ENCODE results near the gene CRACR2A. TPM values are rescaled to one million over a fixed set of nuclear protein-coding genes. Genes with fewer than 3 reads are reported as not detected.

Gene CRACR2A
- total and polyA plus RNA-seq, 2 of the 8 experiments (the other 6 are each of a cell fraction or from before 2014, with no cell fraction given): 0.85 to 3.2 TPM

DNA sequence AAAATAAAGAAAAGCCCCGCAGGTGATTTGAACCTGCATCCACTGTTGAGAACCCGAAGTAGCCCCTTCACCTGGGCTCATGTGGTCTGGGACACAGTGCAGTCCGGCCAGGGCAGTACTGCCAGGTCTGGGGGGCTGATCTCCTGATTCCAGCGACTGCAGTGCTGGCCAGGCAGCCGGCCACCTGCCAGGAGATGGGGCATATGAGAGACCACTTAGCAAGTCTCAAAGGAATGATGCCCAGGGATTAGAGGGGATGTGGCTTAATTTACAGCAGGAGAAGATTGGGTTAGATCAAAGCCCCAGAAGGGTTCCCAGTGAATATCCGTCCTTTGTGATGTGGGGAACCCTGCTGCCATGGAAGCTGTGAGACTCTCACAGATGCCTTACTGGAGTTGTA is 148.6 kb downstream of the CRACR2A start:
- no peak overlapping the region for H3K27ac ChIP-seq (ENCODE audit: low read depth, low read length)
- no peak for DNase-seq (ENCODE audit: low read depth in 1 of 2, low spot score in 2 of 2)

More for the DNA sequence above, 148.6 kb downstream of the CRACR2A start:
- peaks cover 0 to 7% (median 2%) of the 10 kb centered on the region in 4 experiments; a peak in 4 of 7 replicates for H3K27me3 ChIP-seq (replicated peaks in 1 of 4; ENCODE audit: control insufficient read depth in 3 of 4, extremely low read depth in 1 of 4, insufficient read depth in 3 of 4, low read length in 3 of 4)
- ChIA-PET CTCF (ENCODE audit: partially characterized antibody) (interaction anchor here (0.6 kb wide), 1 partner anchor 117 kb away, joined by 4 read pairs; no protein-coding TSS in a partner anchor), POLR2A (ENCODE audit: partially characterized antibody) (interaction anchor here (1.4 kb wide), 1 partner anchor 50 kb away, joined by 3 read pairs; no protein-coding TSS in a partner anchor)
- H3K14ac ChIP-seq (ENCODE audit: insufficient read length): no peak overlapping the region
- H4K20me1 ChIP-seq (replicated peaks in 1 of 2; ENCODE audit: control insufficient read depth in 1 of 2, insufficient read depth in 2 of 2, low read length in 2 of 2): no peaks in the 10 kb centered on the region
- H3K9me3 ChIP-seq (ENCODE audit: insufficient read depth in 2 of 2, low read depth in 1 of 2, low read length in 1 of 2): no peaks in the 10 kb centered on the region
- H3K18ac ChIP-seq (ENCODE audit: extremely low read depth, low read length): peak overlapping the region; percentile 26; the same call in 1 of the 2 replicates
- no peak overlapping the region for H4K8ac ChIP-seq (ENCODE audit: extremely low read depth, insufficient read depth, low read length)
- no peak overlapping the region for H3K4ac ChIP-seq (replicated peaks; ENCODE audit: insufficient read length, low read depth, low read length)
- H2BK20ac ChIP-seq (ENCODE audit: low read length): peak overlapping the region; percentile 28; the same call in 1 of the 2 replicates
- H4K5ac ChIP-seq (ENCODE audit: insufficient read length, low read depth, low read length): no peak overlapping the region
- no peak for FAIRE-seq
- H3K9ac ChIP-seq (replicated peaks in 1 of 4; ENCODE audit: extremely low read depth in 1 of 4, low read depth in 3 of 4, low read length in 3 of 4): no peak overlapping the region; a peak in 2 of 7 replicates
- peak overlapping the region in 2 of 4 experiments; percentile 6 to 53; a peak in 3 of 8 replicates for H3K4me3 ChIP-seq (ENCODE audit: extremely low read depth in 1 of 4, insufficient read depth in 2 of 4, low read depth in 3 of 4, low read length in 4 of 4)
- H2AK5ac ChIP-seq (ENCODE audit: low read depth, low read length): peak overlapping the region; percentile 45; the same call in 1 of the 2 replicates
- H2BK5ac ChIP-seq (ENCODE audit: low read depth, low read length): no peak overlapping the region
- H4K91ac ChIP-seq (replicated peaks; ENCODE audit: insufficient read length, low read length): no peak overlapping the region
- TF ChIP-seq SP1 (IDR thresholded peaks at IDR 0.05; ENCODE audit: low read depth, low read length) (no peak), CTBP2 (IDR thresholded peaks at IDR 0.05; ENCODE audit: borderline replicate concordance, insufficient read depth, insufficient read length, low read length) (no peak), GTF2F1 (IDR thresholded peaks at IDR 0.05; ENCODE audit: borderline replicate concordance, low read depth, low read length) (no peak), NRF1 (IDR thresholded peaks at IDR 0.05; ENCODE audit: low read depth, low read length) (no peak), MAFK (IDR thresholded peaks at IDR 0.05; ENCODE audit: low read depth, low read length) (no peak), CEBPB (IDR thresholded peaks at IDR 0.05; ENCODE audit: low read depth, low read length) (no peak), POLR2A (IDR thresholded peaks at IDR 0.05; ENCODE audit: control extremely low read depth in 1 of 2, low read depth in 2 of 2, low read length in 2 of 2) (no peak), SP2 (IDR thresholded peaks at IDR 0.05; ENCODE audit: low read length) (no peak)
- no peak overlapping the region for H3K56ac ChIP-seq (replicated peaks; ENCODE audit: insufficient read length, low read depth, low read length)
- no peaks in the 10 kb centered on the region for H3K36me3 ChIP-seq (ENCODE audit: control insufficient read depth in 2 of 4, insufficient read depth in 4 of 4, low read length in 3 of 4)
- no peaks in the 10 kb centered on the region for H3K79me1 ChIP-seq (ENCODE audit: low read depth, low read length)
- H3K23me2 ChIP-seq (ENCODE audit: low read depth, low read length): no peaks in the 10 kb centered on the region; the same call in 1 of the 2 replicates
- H3K4me1 ChIP-seq (replicated peaks in 1 of 4; ENCODE audit: control insufficient read depth in 3 of 4, insufficient read depth in 4 of 4, low read length in 3 of 4): peaks cover 17 to 37% (median 32%) of the 10 kb centered on the region in 4 experiments
- H2BK12ac ChIP-seq (ENCODE audit: low read depth, low read length): peak overlapping the region; percentile 89; the same call in 1 of the 2 replicates
- peak overlapping the region; percentile 55; the same call in 1 of the 2 replicates for H2BK15ac ChIP-seq (ENCODE audit: low read length)
- peak overlapping the region; percentile 63 to 88 for H3K4me2 ChIP-seq (ENCODE audit: insufficient read depth in 1 of 2, low read depth in 2 of 2, low read length in 2 of 2)
- no peak overlapping the region for H2AFZ ChIP-seq (ENCODE audit: low read length)
- no peaks in the 10 kb centered on the region for H3K79me2 ChIP-seq (ENCODE audit: control insufficient read depth in 1 of 2, insufficient read depth in 2 of 2, low read length in 2 of 2)
- H3K23ac ChIP-seq (ENCODE audit: insufficient read length): no peak overlapping the region
- H2BK120ac ChIP-seq (replicated peaks; ENCODE audit: low read depth, low read length): no peak overlapping the region
- WGBS, 2 experiments (ENCODE audit: extremely low coverage in 1 of 2, insufficient coverage in 1 of 2, insufficient read length in 1 of 2, insufficient replicate concordance in 2 of 2, low coverage in 1 of 2, low lambda C conversion rate in 2 of 2, missing lambda C conversion rate in 1 of 2): 53% methylated on average over 6 of the region's 6 CpGs; no CpG with 5 or more reads in 1 of the 2 experiments
